ENCODE data around the gene CD300C. TPM values are rescaled to one million over a fixed set of nuclear protein-coding genes. Genes with fewer than 3 reads are reported as not detected.
"Not testable (repeated sequence)": the region's sequence is repeated elsewhere in the genome, so short reads cannot be mapped to it uniquely, and the experiment has no call there.

The CD300C gene
- total RNA-seq, 3 donors from 2014 or later = 0.33 to 2.1 (median 0.59) TPM

- intact Hi-C loops (cut with DNase I; ENCODE audit: low total_unique reads) = no loop called here
- H3K9me3 ChIP-seq = no peaks in the 10 kb centered on the region
- H3K36me3 ChIP-seq = no peaks in the 10 kb centered on the region
- no peaks in the 10 kb centered on the region for H3K4me1 ChIP-seq
- no peak for DNase-seq (ENCODE audit: low spot score in 2 of 2)
- TF ChIP-seq POLR2A (IDR thresholded peaks at IDR 0.05) = no peak
- no peak for TF ChIP-seq POLR2AphosphoS5 (IDR thresholded peaks at IDR 0.05)
- no peak for TF ChIP-seq CTCF (IDR thresholded peaks at IDR 0.05)
- H3K27ac ChIP-seq = no peak overlapping the region
- no peak overlapping the region for H3K4me3 ChIP-seq
- peaks cover 0 to 20% of the 10 kb centered on the region in 2 donors for H3K27me3 ChIP-seq
Observed at GRCh38 chr17:74561586-74561985, 15.7 kb upstream of the CD300C start.

GRCh38 chr17:74558882-74559519 lies 13.1 kb upstream of the CD300C start:
- H3K27ac ChIP-seq = no peak overlapping the region
- H3K27me3 ChIP-seq = peaks cover 0 to 5% of the 10 kb centered on the region in 2 donors
- TF ChIP-seq CTCF (IDR thresholded peaks at IDR 0.05) (no peak), POLR2A (IDR thresholded peaks at IDR 0.05) (no peak), POLR2AphosphoS5 (IDR thresholded peaks at IDR 0.05) (no peak)
- no peaks in the 10 kb centered on the region for H3K36me3 ChIP-seq
- H3K4me1 ChIP-seq = no peaks in the 10 kb centered on the region
- H3K4me3 ChIP-seq = no peak overlapping the region
- H3K9me3 ChIP-seq = no peaks in the 10 kb centered on the region
- no peak for DNase-seq (ENCODE audit: low spot score in 2 of 2)
- intact Hi-C loops (cut with DNase I; ENCODE audit: low total_unique reads) = loop anchor here (5.0 kb wide), 1 partner anchor 497 kb away; no protein-coding TSS in a partner anchor

DNA sequence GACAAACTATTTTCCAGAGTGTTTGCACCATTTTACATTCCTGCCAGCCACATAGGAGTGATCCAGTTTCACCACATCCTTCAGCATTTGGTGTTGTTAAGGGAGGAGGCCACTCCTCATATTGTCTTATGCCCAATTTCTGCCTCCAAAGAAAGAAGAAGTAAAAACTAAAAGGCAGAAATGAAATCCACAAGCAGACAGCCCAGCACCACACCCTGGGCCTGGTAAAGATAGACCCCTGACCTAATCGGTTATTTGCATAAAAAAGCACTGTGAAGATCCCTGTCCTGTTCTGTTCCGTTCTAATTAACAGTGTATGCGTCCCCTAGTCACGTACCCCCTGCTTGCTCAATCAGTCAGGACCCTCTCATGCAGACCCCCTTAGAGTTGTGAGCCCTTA lies 12.5 kb upstream of the CD300C start:
- not testable (repeated sequence) for H3K27ac ChIP-seq; H3K4me1 ChIP-seq; H3K9me3 ChIP-seq; H3K36me3 ChIP-seq; DNase-seq (ENCODE audit: low spot score in 2 of 2); H3K4me3 ChIP-seq; H3K27me3 ChIP-seq
- intact Hi-C loops (cut with DNase I; ENCODE audit: low total_unique reads) = loop anchor here (5.0 kb wide), 1 partner anchor 496 kb away; no protein-coding TSS in a partner anchor

DNA sequence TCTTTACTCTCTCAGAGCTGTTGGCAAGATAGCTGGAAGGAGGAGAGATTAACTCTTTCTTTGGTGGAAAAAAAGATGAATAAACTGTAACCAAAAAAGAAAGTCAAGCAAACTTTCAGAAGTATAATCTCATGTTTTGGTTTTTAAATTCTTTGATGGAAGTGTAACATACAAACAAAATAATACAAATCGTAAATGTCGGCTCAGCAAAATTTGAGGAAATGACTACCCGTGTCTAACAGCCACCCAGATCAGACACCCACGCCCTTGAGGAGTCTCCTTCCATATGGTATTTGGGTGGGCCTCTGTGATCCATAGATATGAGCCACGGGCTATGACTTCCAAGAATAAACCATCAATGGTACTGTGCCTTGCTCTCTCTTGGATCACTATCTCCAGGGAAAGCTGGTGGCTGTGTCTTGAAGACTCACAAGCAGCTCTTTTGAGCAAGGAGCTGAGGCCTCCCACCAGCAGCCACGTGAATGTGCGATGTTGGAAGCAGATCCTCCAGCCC lies 9.6 kb upstream of the CD300C start:
- Histone ChIP-seq H3K27me3 (no peaks in the 10 kb centered on the region), H3K4me3 (no peak overlapping the region), H3K36me3 (no peaks in the 10 kb centered on the region), H3K27ac (no peak overlapping the region), H3K9me3 (no peaks in the 10 kb centered on the region), H3K4me1 (no peaks in the 10 kb centered on the region)
- TF ChIP-seq CTCF (IDR thresholded peaks at IDR 0.05) (no peak), POLR2A (IDR thresholded peaks at IDR 0.05) (no peak), POLR2AphosphoS5 (IDR thresholded peaks at IDR 0.05) (no peak)
- intact Hi-C loops (cut with DNase I; ENCODE audit: low total_unique reads) = loop anchor here (5.0 kb wide), 1 partner anchor 493 kb away; no protein-coding TSS in a partner anchor
- DNase-seq (ENCODE audit: low spot score in 2 of 2) = peak in 1 of 2 donors; percentile 33

- Histone ChIP-seq H3K4me3 (no peak overlapping the region), H3K9me3 (no peaks in the 10 kb centered on the region), H3K36me3 (no peaks in the 10 kb centered on the region), H3K4me1 (no peaks in the 10 kb centered on the region), H3K27me3 (no peaks in the 10 kb centered on the region), H3K27ac (no peak overlapping the region)
- no peak for DNase-seq (ENCODE audit: low spot score in 2 of 2)
- TF ChIP-seq POLR2AphosphoS5 (IDR thresholded peaks at IDR 0.05) (no peak), CTCF (IDR thresholded peaks at IDR 0.05) (no peak)
- intact Hi-C loops (cut with DNase I; ENCODE audit: low total_unique reads) = loop anchor here (5.0 kb wide), 1 partner anchor 493 kb away; no protein-coding TSS in a partner anchor
Observed at GRCh38 chr17:74554909-74555308, 9.0 kb upstream of the CD300C start.

All from breast epithelium (tissue), 4 donors.